HEK293T (cell line): Measurements from ENCODE around the gene MDK.

Source experiments
- CTCF ChIA-PET: fragments of 350-600 bp; formaldehyde crosslinking; extraction: SDS; loops from one replicate; lab custom pipeline; 2021; ENCODE audit warnings: antibody characterized with exemption, inconsistent platforms; lab: Yijun Ruan, JAX
- POLR2A ChIA-PET: fragments of 350-600 bp; formaldehyde crosslinking; extraction: SDS; loops from one replicate; lab custom pipeline; 2020; ENCODE audit warnings: antibody characterized with exemption, inconsistent platforms; lab: Yijun Ruan, JAX
- DNase-seq: peaks from one replicate; pipeline ENCODE4 v3.0.0; 2012; ENCODE audit warnings: mixed read lengths; ENCODE audit errors: extremely low spot score
- ARNT ChIP-seq: fragments of 450-650 bp; IDR thresholded peaks from 2 replicates; pipeline ENCODE4 v1.6.1; 2017; ENCODE audit warnings: mild to moderate bottlenecking
- BHLHE40 ChIP-seq: fragments of 450-650 bp; IDR thresholded peaks from 2 replicates; pipeline ENCODE4 v1.6.1; 2016; ENCODE audit warnings: mild to moderate bottlenecking, moderate library complexity, borderline replicate concordance
- CTBP1 ChIP-seq: fragments of 450-650 bp; IDR thresholded peaks from 2 replicates; pipeline ENCODE4 v1.6.1; 2016; ENCODE audit warnings: borderline replicate concordance
- ELF4 ChIP-seq: fragments of 450-650 bp; IDR thresholded peaks from 2 replicates; pipeline ENCODE4 v1.6.1; 2017; ENCODE audit warnings: antibody characterized with exemption
- FOXA1 ChIP-seq: fragments of 450-650 bp; IDR thresholded peaks from 2 replicates; pipeline ENCODE4 v1.6.1; 2016; ENCODE audit warnings: mild to moderate bottlenecking
- FOXK2 ChIP-seq: fragments of 450-650 bp; IDR thresholded peaks from 2 replicates; pipeline ENCODE4 v1.6.1; 2016; ENCODE audit warnings: mild to moderate bottlenecking
- FOXM1 ChIP-seq: fragments of 450-650 bp; IDR thresholded peaks from 2 replicates; pipeline ENCODE4 v1.6.1; 2017; ENCODE audit warnings: mild to moderate bottlenecking, borderline replicate concordance
- HDGF ChIP-seq: fragments of 450-650 bp; IDR thresholded peaks from 2 replicates; pipeline ENCODE4 v1.6.1; 2017; ENCODE audit warnings: antibody characterized with exemption, borderline replicate concordance
- L3MBTL2 ChIP-seq: fragments of 450-650 bp; conservative IDR thresholded peaks from 2 replicates; pipeline ENCODE4 v1.6.1; 2016; ENCODE audit warnings: mild to moderate bottlenecking
- LEF1 ChIP-seq: fragments of 450-650 bp; IDR thresholded peaks from 2 replicates; pipeline ENCODE4 v1.6.1; 2017; ENCODE audit warnings: mild to moderate bottlenecking, borderline replicate concordance
- NFRKB ChIP-seq: fragments of 450-650 bp; IDR thresholded peaks from 2 replicates; pipeline ENCODE4 v1.6.1; 2016; ENCODE audit warnings: mild to moderate bottlenecking, moderate library complexity
- PKNOX1 ChIP-seq: fragments of 450-650 bp; IDR thresholded peaks from 2 replicates; pipeline ENCODE4 v1.6.1; 2016
- SP1 ChIP-seq: fragments of 450-650 bp; IDR thresholded peaks from 2 replicates; pipeline ENCODE4 v1.6.1; 2017
- SUZ12 ChIP-seq: fragments of 450-650 bp; IDR thresholded peaks from 2 replicates; pipeline ENCODE4 v1.6.1; 2016; ENCODE audit warnings: mild to moderate bottlenecking
- TARDBP ChIP-seq: fragments of 450-650 bp; IDR thresholded peaks from 2 replicates; pipeline ENCODE4 v1.6.1; 2016
- ZNF384 ChIP-seq: fragments of 450-650 bp; IDR thresholded peaks from 2 replicates; pipeline ENCODE4 v1.6.1; 2016

The MDK gene

GRCh38 chr11:46392421-46393230 lies 11.2 kb downstream of the MDK start:
- POLR2A ChIA-PET = interaction anchor here (0.8 to 2.0 kb wide), 3 partner anchors 9 to 150 kb away, joined by 3 to 10 read pairs (median 8); no protein-coding TSS in a partner anchor
- DNase-seq = peak; percentile 89
- CTCF ChIA-PET = interaction anchor here (0.5 to 1.7 kb wide), 16 partner anchors 9 to 225 kb away, joined by 3 to 12 read pairs (median 4); partner anchors contain the start of gene ATG13
- no peak for TF ChIP-seq NFRKB

DNA sequence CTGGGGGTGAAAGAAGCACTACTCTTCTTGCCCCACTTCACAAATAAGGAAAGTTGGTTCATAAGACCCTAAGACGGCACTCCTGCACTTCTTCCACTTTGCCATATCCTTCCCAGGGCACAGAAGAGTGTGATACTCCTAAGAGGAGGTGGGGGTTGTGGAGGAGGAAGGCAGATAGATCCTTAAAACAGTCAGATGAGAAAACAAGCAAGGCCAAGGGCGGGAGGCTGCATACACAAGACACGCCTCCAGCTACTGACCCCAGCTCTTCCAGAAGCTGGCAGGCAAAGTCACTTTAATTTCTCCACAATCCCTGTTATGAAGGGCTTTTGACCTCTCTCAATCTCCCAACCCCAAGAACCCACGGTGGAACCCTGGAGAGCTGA lies 11.8 kb downstream of the MDK start:
- POLR2A ChIA-PET = interaction anchor here (2.0 kb wide), 2 partner anchors 10 to 150 kb away, joined by 8 to 10 read pairs; no protein-coding TSS in a partner anchor
- CTCF ChIA-PET = interaction anchor here (0.5 to 1.4 kb wide), 3 partner anchors 10 to 89 kb away, joined by 3 read pairs; no protein-coding TSS in a partner anchor
- TF ChIP-seq SUZ12 = no peak
- TF ChIP-seq TARDBP = no peak
- no peak for DNase-seq

DNA sequence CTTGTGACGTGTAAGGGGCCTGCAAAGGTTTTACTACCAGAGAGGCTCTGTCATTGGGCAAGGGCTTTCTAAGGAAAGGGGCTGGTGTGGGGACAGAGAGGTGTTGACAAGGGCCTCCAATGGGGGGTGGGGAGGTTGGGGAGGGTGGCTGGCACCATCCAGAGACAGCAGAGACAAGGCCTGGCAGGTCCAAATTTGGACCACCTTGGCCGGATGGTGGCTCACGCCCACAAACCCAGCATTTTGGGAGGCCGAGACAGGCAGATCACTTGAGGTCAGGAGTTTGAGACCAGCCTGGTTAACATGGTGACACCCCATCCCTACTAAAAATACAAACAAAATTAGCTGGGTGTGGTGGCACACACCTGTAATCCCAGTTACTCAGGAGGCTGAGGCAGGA lies 12.3 kb downstream of the MDK start:
- ChIA-PET POLR2A (no interaction called here), CTCF (interaction anchor here (1.4 kb wide), 1 partner anchor 10 kb away, joined by 3 read pairs; no protein-coding TSS in a partner anchor)
- TF ChIP-seq L3MBTL2 (no peak), SUZ12 (no peak), FOXK2 (no peak), ELF4 (no peak), ZNF384 (no peak), TARDBP (no peak), BHLHE40 (no peak), CTBP1 (no peak), FOXM1 (no peak), SP1 (no peak), NFRKB (no peak)
- no peak for DNase-seq

DNA sequence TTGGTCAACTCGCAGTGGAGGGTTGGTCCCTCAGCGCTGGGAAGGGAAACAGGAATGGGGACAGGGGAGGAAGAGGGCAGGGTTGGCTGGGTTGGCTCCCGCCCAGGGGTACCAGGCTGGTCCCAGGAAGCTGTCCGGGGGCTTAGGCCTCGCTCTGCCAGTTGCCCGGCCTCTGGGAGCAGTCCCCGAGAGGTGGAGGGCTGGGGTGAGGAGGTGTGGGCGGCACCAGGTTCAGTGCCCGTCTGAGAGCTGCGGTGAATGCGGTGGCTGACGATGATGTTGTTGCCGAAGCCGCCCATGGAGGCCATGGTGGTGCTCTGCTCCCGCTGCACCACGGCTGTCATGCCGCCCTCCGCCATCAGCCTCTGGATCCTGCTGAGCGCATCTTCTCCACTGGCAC lies 16.1 kb downstream of the MDK start:
- TF ChIP-seq NFRKB (no peak), LEF1 (no peak), FOXA1 (no peak), PKNOX1 (no peak), SUZ12 (no peak), CTBP1 (no peak), ZNF384 (no peak), HDGF (no peak), TARDBP (no peak), SP1 (no peak), BHLHE40 (no peak), ARNT (no peak), FOXM1 (no peak)
- no peak for DNase-seq
- ChIA-PET POLR2A (no interaction called here), CTCF (interaction anchor here (0.6 kb wide), 1 partner anchor 11 kb away, joined by 4 read pairs; no protein-coding TSS in a partner anchor)

- no peak for DNase-seq
- ChIA-PET POLR2A (no interaction called here), CTCF (interaction anchor here (1.4 kb wide), 1 partner anchor 14 kb away, joined by 5 read pairs; no protein-coding TSS in a partner anchor)
- no peak for TF ChIP-seq ARNT
- no peak for TF ChIP-seq ELF4
- no peak for TF ChIP-seq CTBP1
- TF ChIP-seq BHLHE40 = no peak
- no peak for TF ChIP-seq ZNF384
- TF ChIP-seq TARDBP = no peak
- no peak for TF ChIP-seq PKNOX1
- no peak for TF ChIP-seq FOXK2
- no peak for TF ChIP-seq FOXA1
- TF ChIP-seq SP1 = no peak
- TF ChIP-seq L3MBTL2 = no peak
- TF ChIP-seq SUZ12 = no peak
- no peak for TF ChIP-seq FOXM1
- TF ChIP-seq LEF1 = no peak
- TF ChIP-seq NFRKB = no peak
- no peak for TF ChIP-seq HDGF
Observed at GRCh38 chr11:46402957-46403902, 21.8 kb downstream of the MDK start.

GRCh38 chr11:46404476-46405017 lies 23.1 kb downstream of the MDK start:
- no peak for DNase-seq
- CTCF ChIA-PET = interaction anchor here (0.6 to 1.4 kb wide), 3 partner anchors 15 to 85 kb away, joined by 3 to 5 read pairs (median 3); no protein-coding TSS in a partner anchor
- TF ChIP-seq ARNT (no peak), TARDBP (no peak), NFRKB (no peak), SUZ12 (no peak), HDGF (no peak), CTBP1 (no peak), LEF1 (no peak), FOXA1 (no peak), BHLHE40 (no peak), FOXM1 (no peak), L3MBTL2 (no peak), SP1 (no peak), ELF4 (no peak), PKNOX1 (no peak), ZNF384 (no peak), FOXK2 (no peak)
- POLR2A ChIA-PET = no interaction called here
